Astrocyte (in vitro differentiated cells and primary cell): ENCODE measurements around the gene TTLL9. TPM values are rescaled to one million over a fixed set of nuclear protein-coding genes. Genes with fewer than 3 reads are reported as not detected.

Experiments used
- DNase-seq: peaks from one replicate; pipeline ENCODE4 v3.0.0-alpha.2; 2010; ENCODE audit warnings: low read depth
- FAIRE-seq: peaks from 2 replicates; lab custom pipeline; 2011; peaks lifted over from hg19 to GRCh38; lab: Jason Lieb, UNC
- H2AFZ ChIP-seq: 2 replicates; pipeline ENCODE4 v1.6.0; 2012; ENCODE audit warnings: low read depth, low read length, inconsistent platforms
- H3K27ac ChIP-seq: 2 replicates; pipeline ENCODE4 v1.5.1; 2011; ENCODE audit warnings: low read depth, low read length, inconsistent platforms
- H3K27me3 ChIP-seq: 2 replicates; pipeline ENCODE4 v1.6.0; 2011; ENCODE audit warnings: low read length, inconsistent platforms; ENCODE audit not compliant: insufficient read depth
- H3K36me3 ChIP-seq: 2 replicates; pipeline ENCODE4 v1.5.1; 2011; ENCODE audit warnings: low read length, inconsistent platforms; ENCODE audit not compliant: insufficient read depth
- H3K4me1 ChIP-seq: 2 replicates; pipeline ENCODE4 v1.5.1; 2011; ENCODE audit warnings: low read length, inconsistent platforms; ENCODE audit not compliant: insufficient read depth
- H3K4me2 ChIP-seq: 2 replicates; pipeline ENCODE4 v1.6.0; 2012; ENCODE audit warnings: low read length, inconsistent platforms
- H3K4me3 ChIP-seq: 2 replicates; pipeline ENCODE4 v1.5.1; 2011; ENCODE audit warnings: low read depth, mild to moderate bottlenecking, low read length, inconsistent platforms; ENCODE audit not compliant: insufficient read depth
- H3K79me2 ChIP-seq: 2 replicates; pipeline ENCODE4 v1.6.0; 2012; ENCODE audit warnings: mild to moderate bottlenecking, low read length, inconsistent platforms; ENCODE audit not compliant: insufficient read depth
- H3K9ac ChIP-seq: 2 replicates; pipeline ENCODE4 v1.6.0; 2012; ENCODE audit warnings: mild to moderate bottlenecking, low read length, inconsistent platforms
- H3K9me3 ChIP-seq: 2 replicates; pipeline ENCODE4 v1.5.1; 2012; ENCODE audit warnings: low read depth, mild to moderate bottlenecking, low read length, inconsistent platforms; ENCODE audit not compliant: insufficient read depth
- H4K20me1 ChIP-seq: 2 replicates; pipeline ENCODE4 v1.6.0; 2012; ENCODE audit warnings: low read length, inconsistent platforms; ENCODE audit not compliant: insufficient read depth
- H3K27ac Mint-ChIP-seq: one replicate; pipeline ENCODE4 v1.8.0; 2021; ENCODE audit warnings: mild to moderate bottlenecking, mixed read lengths; ENCODE audit not compliant: unreplicated experiment
- H3K27me3 Mint-ChIP-seq: one replicate; pipeline ENCODE4 v1.8.0; 2021; ENCODE audit warnings: low read depth, mixed read lengths; ENCODE audit not compliant: unreplicated experiment
- H3K36me3 Mint-ChIP-seq: one replicate; pipeline ENCODE4 v1.8.0; 2021; ENCODE audit warnings: low read depth, mixed read lengths; ENCODE audit not compliant: unreplicated experiment
- H3K4me1 Mint-ChIP-seq: one replicate; pipeline ENCODE4 v1.8.0; 2021; ENCODE audit warnings: low read depth, mixed read lengths; ENCODE audit not compliant: unreplicated experiment
- H3K4me3 Mint-ChIP-seq: one replicate; pipeline ENCODE4 v1.8.0; 2021; ENCODE audit warnings: mild to moderate bottlenecking, moderate library complexity, mixed read lengths; ENCODE audit not compliant: unreplicated experiment
- H3K9me3 Mint-ChIP-seq: one replicate; pipeline ENCODE4 v1.8.0; 2021; ENCODE audit warnings: mild to moderate bottlenecking, mixed read lengths; ENCODE audit not compliant: unreplicated experiment
- CTCF ChIP-seq: IDR thresholded peaks from 2 replicates; pipeline ENCODE4 v1.5.1; 2011; ENCODE audit warnings: low read depth, mild to moderate bottlenecking, inconsistent platforms, low read length, moderate library complexity; ENCODE audit not compliant: insufficient read depth
- EZH2 ChIP-seq: IDR thresholded peaks from 2 replicates; pipeline ENCODE4 v1.6.1; 2012; ENCODE audit warnings: mild to moderate bottlenecking, low read length, inconsistent platforms; ENCODE audit not compliant: insufficient read depth
- total RNA-seq: library from RNA; stranded (reverse); gene quantifications from 2 replicates; pipeline ENCODE4 v1.2.1, GENCODE V29; 2021

Gene TTLL9
- total RNA-seq, 1 donor from 2014 or later: 0.41 TPM

- DNase-seq (no peak), FAIRE-seq (no peak)
- Mint-ChIP-seq H3K27me3 (peaks cover 21% of the 10 kb centered on the region), H3K4me1 (peaks cover 12% of the 10 kb centered on the region), H3K36me3 (peaks cover 4% of the 10 kb centered on the region), H3K9me3 (peaks cover 3% of the 10 kb centered on the region), H3K27ac (peak overlapping the region; percentile 53), H3K4me3 (no peak overlapping the region)
- Histone ChIP-seq H2AFZ (no peak overlapping the region), H3K4me1 (no peaks in the 10 kb centered on the region), H4K20me1 (no peaks in the 10 kb centered on the region), H3K36me3 (no peaks in the 10 kb centered on the region), H3K79me2 (no peaks in the 10 kb centered on the region), H3K27me3 (peaks cover 18% of the 10 kb centered on the region), H3K27ac (no peak overlapping the region), H3K4me2 (no peak overlapping the region), H3K9me3 (no peaks in the 10 kb centered on the region), H3K4me3 (no peak overlapping the region), H3K9ac (no peak overlapping the region)
- TF ChIP-seq CTCF (no peak), EZH2 (no peak)
Measured at GRCh38 chr20:31981784-31982183, 111.3 kb downstream of the TTLL9 start.

GRCh38 chr20:31984981-31985471 lies 114.6 kb downstream of the TTLL9 start:
- Mint-ChIP-seq H3K9me3 (peaks cover 2% of the 10 kb centered on the region), H3K4me1 (peaks cover 6% of the 10 kb centered on the region), H3K27me3 (peaks cover 19% of the 10 kb centered on the region), H3K36me3 (peaks cover 4% of the 10 kb centered on the region), H3K27ac (no peak overlapping the region), H3K4me3 (no peak overlapping the region)
- Histone ChIP-seq H3K9ac (no peak overlapping the region), H3K27me3 (peaks cover 14% of the 10 kb centered on the region), H3K4me2 (no peak overlapping the region), H3K36me3 (no peaks in the 10 kb centered on the region), H4K20me1 (no peaks in the 10 kb centered on the region), H3K4me1 (no peaks in the 10 kb centered on the region), H2AFZ (no peak overlapping the region), H3K9me3 (no peaks in the 10 kb centered on the region), H3K27ac (no peak overlapping the region), H3K79me2 (no peaks in the 10 kb centered on the region), H3K4me3 (no peak overlapping the region)
- TF ChIP-seq EZH2 (no peak), CTCF (no peak)
- no peak for FAIRE-seq
- DNase-seq: no peak

GRCh38 chr20:31987744-31988143 lies 117.3 kb downstream of the TTLL9 start:
- Mint-ChIP-seq H3K9me3 (no peaks in the 10 kb centered on the region), H3K4me1 (peaks cover 2% of the 10 kb centered on the region), H3K27me3 (peaks cover 29% of the 10 kb centered on the region), H3K27ac (peak overlapping the region; percentile 90), H3K4me3 (no peak overlapping the region), H3K36me3 (no peaks in the 10 kb centered on the region)
- Histone ChIP-seq H3K4me1 (no peaks in the 10 kb centered on the region), H3K36me3 (no peaks in the 10 kb centered on the region), H3K9me3 (no peaks in the 10 kb centered on the region), H3K9ac (no peak overlapping the region), H3K27me3 (peaks cover 17% of the 10 kb centered on the region), H2AFZ (no peak overlapping the region), H3K4me2 (no peak overlapping the region), H3K27ac (no peak overlapping the region), H4K20me1 (no peaks in the 10 kb centered on the region), H3K4me3 (no peak overlapping the region), H3K79me2 (no peaks in the 10 kb centered on the region)
- FAIRE-seq (no peak), DNase-seq (no peak)
- no peak for TF ChIP-seq CTCF
- TF ChIP-seq EZH2: no peak
